GM12891 (cell line): ENCODE data around the gene RSPO3.

Experiments
- PAX5 ChIP-seq: IDR thresholded peaks from 2 replicates; pipeline ENCODE4 v1.6.1; 2011; ENCODE audit warnings: low read length, moderate library complexity, mild to moderate bottlenecking; ENCODE audit not compliant: insufficient read depth, severe bottlenecking
- SPI1 ChIP-seq: IDR thresholded peaks from 2 replicates; pipeline ENCODE4 v1.6.1; 2011; ENCODE audit warnings: low read depth, low read length, control low read depth

GRCh38 chr6:127146932-127147331, 28.5 kb downstream of the RSPO3 start:
- TF ChIP-seq SPI1 (no peak), PAX5 (no peak)
